Fibroblast of lung (primary cell): Measurements from ENCODE around the gene CDC34. TPM values are rescaled to one million over a fixed set of nuclear protein-coding genes. Genes with fewer than 3 reads are reported as not detected.

Experiments
- DNase-seq, 2 donors: peaks; one replicate each; pipeline versions ENCODE4 v3.0.0 to v3.0.0-alpha.2; 2010; ENCODE audit warnings: low read depth in 2 of 2
- H2AFZ ChIP-seq: 2 replicates; pipeline ENCODE4 v1.5.1; 2012; ENCODE audit warnings: low read length, control low read depth, inconsistent platforms
- H3K27ac ChIP-seq: 2 replicates; pipeline ENCODE4 v1.5.1; 2011; ENCODE audit warnings: low read length, control low read depth; ENCODE audit not compliant: insufficient read depth
- H3K27me3 ChIP-seq: 2 replicates; pipeline ENCODE4 v1.5.1; 2011; ENCODE audit warnings: mild to moderate bottlenecking, low read length; ENCODE audit not compliant: control insufficient read depth, insufficient read depth
- H3K36me3 ChIP-seq: 2 replicates; pipeline ENCODE4 v1.5.1; 2011; ENCODE audit warnings: low read length; ENCODE audit not compliant: control insufficient read depth, insufficient read depth
- H3K4me1 ChIP-seq: 2 replicates; pipeline ENCODE4 v1.5.1; 2011; ENCODE audit warnings: low read length; ENCODE audit not compliant: control insufficient read depth, insufficient read depth; ENCODE audit errors: extremely low read depth
- H3K4me2 ChIP-seq: 2 replicates; pipeline ENCODE4 v1.5.1; 2011; ENCODE audit warnings: low read length, control low read depth; ENCODE audit not compliant: insufficient read depth; ENCODE audit errors: extremely low read depth
- H3K4me3 ChIP-seq, 4 experiments: fragments of 200-600 bp in 1 of 4; sonication (generic) in 1 of 4; replicated peaks in 1 of 4; 2 replicates each; pipeline ENCODE4 v1.5.1; 2011 to 2016; ENCODE audit warnings: low read length in 4 of 4, low read depth in 3 of 4, mild to moderate bottlenecking in 3 of 4, control low read depth in 2 of 4, inconsistent platforms in 1 of 4, mixed read lengths in 1 of 4; ENCODE audit not compliant: insufficient read depth in 1 of 4; ENCODE audit errors: control extremely low read depth in 1 of 4
- H3K79me2 ChIP-seq: 2 replicates; pipeline ENCODE4 v1.5.1; 2012; ENCODE audit warnings: mild to moderate bottlenecking, low read length, inconsistent platforms; ENCODE audit not compliant: control insufficient read depth, insufficient read depth
- H3K9ac ChIP-seq: 2 replicates; pipeline ENCODE4 v1.5.1; 2011; ENCODE audit warnings: mild to moderate bottlenecking, low read length, control low read depth; ENCODE audit not compliant: insufficient read depth
- H3K9me3 ChIP-seq: 2 replicates; pipeline ENCODE4 v1.5.1; 2012; ENCODE audit warnings: low read depth, low read length; ENCODE audit not compliant: control insufficient read depth, insufficient read depth
- H4K20me1 ChIP-seq: 2 replicates; pipeline ENCODE4 v1.5.1; 2011; ENCODE audit warnings: low read length; ENCODE audit not compliant: control insufficient read depth, insufficient read depth; ENCODE audit errors: extremely low read depth
- CTCF ChIP-seq, 2 donors: IDR thresholded peaks in 1 of 2; conservative IDR thresholded peaks in 1 of 2; 1 replicate in 1 of 2; 2 replicates in 1 of 2; pipeline ENCODE4 v1.5.1; 2011 to 2012; ENCODE audit warnings: low read length in 2 of 2, control low read depth in 1 of 2, inconsistent platforms in 1 of 2, low read depth in 1 of 2, mild to moderate bottlenecking in 1 of 2
- EZH2 ChIP-seq: IDR thresholded peaks from 2 replicates; pipeline ENCODE4 v1.5.1; 2012; ENCODE audit warnings: low read length, control low read depth, mild to moderate bottlenecking; ENCODE audit errors: missing control alignments
- polyA plus RNA-seq, 2 donors: library from polyadenylated mRNA; depleted of rRNA in 1 of 2; stranded (reverse) in 1 of 2; unstranded in 1 of 2; fragments of >200 nt; gene quantifications; 2 replicates each; pipeline ENCODE4 v1.2.1, GENCODE V29; 2011 to 2012; ENCODE audit warnings: missing spikeins in 1 of 2
- total RNA-seq: library from RNA; depleted of rRNA; stranded (reverse); fragments of >200 nt; gene quantifications from 2 replicates; pipeline ENCODE4 v1.2.1, GENCODE V29; 2014

CDC34 gene
- total and polyA plus RNA-seq, 2 donors (not counting 1 experiment from before 2014, with no cell fraction given), result 23.3 to 72.5 TPM

GRCh38 chr19:579842-580155, 48.2 kb downstream of the CDC34 start:
- no peaks in the 10 kb centered on the region for H3K27me3 ChIP-seq
- peaks cover 10% of the 10 kb centered on the region for H3K4me1 ChIP-seq
- H3K9ac ChIP-seq, result no peak overlapping the region
- no peak for DNase-seq
- H3K27ac ChIP-seq, result no peak overlapping the region
- peaks cover 14% of the 10 kb centered on the region for H3K36me3 ChIP-seq
- H2AFZ ChIP-seq, result no peak overlapping the region
- no peak overlapping the region for H3K4me3 ChIP-seq
- H3K9me3 ChIP-seq, result no peaks in the 10 kb centered on the region
- TF ChIP-seq EZH2 (no peak), CTCF (conservative IDR thresholded peaks at IDR 0.05 in 1 of 2, IDR thresholded peaks at IDR 0.05 in 1 of 2; ENCODE audit: low read depth in 1 of 2, low read length in 2 of 2) (no peak)
- no peaks in the 10 kb centered on the region for H4K20me1 ChIP-seq
- H3K79me2 ChIP-seq, result peaks cover 48% of the 10 kb centered on the region
- no peak overlapping the region for H3K4me2 ChIP-seq

- H3K36me3 ChIP-seq, result peaks cover 14% of the 10 kb centered on the region
Observed at GRCh38 chr19:580274-580835, 48.8 kb downstream of the CDC34 start.

GRCh38 chr19:581399-582111, 50.0 kb downstream of the CDC34 start:
- TF ChIP-seq EZH2 (no peak), CTCF (conservative IDR thresholded peaks at IDR 0.05 in 1 of 2, IDR thresholded peaks at IDR 0.05 in 1 of 2; ENCODE audit: low read depth in 1 of 2, low read length in 2 of 2) (no peak)
- Histone ChIP-seq H3K79me2 (peaks cover 32% of the 10 kb centered on the region), H3K9ac (no peak overlapping the region), H3K4me3 (no peak overlapping the region), H3K4me2 (no peak overlapping the region), H3K27ac (no peak overlapping the region), H3K36me3 (peaks cover 14% of the 10 kb centered on the region), H3K9me3 (no peaks in the 10 kb centered on the region), H2AFZ (no peak overlapping the region), H4K20me1 (no peaks in the 10 kb centered on the region), H3K27me3 (no peaks in the 10 kb centered on the region), H3K4me1 (no peaks in the 10 kb centered on the region)
- no peak for DNase-seq

More at GRCh38 chr19:580274-580835, 48.8 kb downstream of the CDC34 start:
- H3K4me3 ChIP-seq, result no peak overlapping the region
- no peaks in the 10 kb centered on the region for H4K20me1 ChIP-seq
- no peak overlapping the region for H3K27ac ChIP-seq
- H3K9ac ChIP-seq, result no peak overlapping the region
- TF ChIP-seq EZH2, result no peak
- no peak for TF ChIP-seq CTCF (conservative IDR thresholded peaks at IDR 0.05 in 1 of 2, IDR thresholded peaks at IDR 0.05 in 1 of 2; ENCODE audit: low read depth in 1 of 2, low read length in 2 of 2)
- H3K4me1 ChIP-seq, result peaks cover 9% of the 10 kb centered on the region
- no peaks in the 10 kb centered on the region for H3K9me3 ChIP-seq
- no peak for DNase-seq
- H3K79me2 ChIP-seq, result peaks cover 42% of the 10 kb centered on the region
- no peak overlapping the region for H3K4me2 ChIP-seq
- no peak overlapping the region for H2AFZ ChIP-seq
- no peaks in the 10 kb centered on the region for H3K27me3 ChIP-seq
